Activated CD8-positive, alpha-beta memory T cell treated with anti-CD3 and anti-CD28 coated beads for 24 hours (primary cell): ENCODE data around the gene ANK3.
"Not testable (repeated sequence)": the region's sequence is repeated elsewhere in the genome, so short reads cannot be mapped to it uniquely, and the experiment has no call there.

Experiments used
- DNase-seq: peaks from one replicate; pipeline ENCODE4 v3.0.0-alpha.2; 2020

Gene ANK3

DNA sequence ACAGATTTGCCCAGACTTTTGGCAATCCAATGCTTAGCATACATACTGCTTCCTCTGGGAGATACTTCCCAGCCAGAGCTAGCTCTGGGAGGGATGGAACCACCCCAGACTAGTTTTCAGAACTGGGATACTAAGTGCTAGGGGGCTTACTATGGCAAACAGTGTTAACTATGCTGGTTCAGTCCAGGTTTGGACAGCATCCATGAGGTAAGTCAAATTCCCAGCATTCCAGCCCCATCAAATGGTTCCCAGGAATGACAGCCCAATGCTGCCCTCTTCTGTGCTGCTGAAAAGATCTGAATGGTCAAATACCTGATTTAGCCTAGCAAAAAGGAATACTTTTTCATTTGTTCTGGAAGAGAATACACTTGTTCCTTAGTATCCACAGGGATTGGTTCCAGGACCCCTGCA is 341.6 kb downstream of the ANK3 start:
- no peak for DNase-seq

DNA sequence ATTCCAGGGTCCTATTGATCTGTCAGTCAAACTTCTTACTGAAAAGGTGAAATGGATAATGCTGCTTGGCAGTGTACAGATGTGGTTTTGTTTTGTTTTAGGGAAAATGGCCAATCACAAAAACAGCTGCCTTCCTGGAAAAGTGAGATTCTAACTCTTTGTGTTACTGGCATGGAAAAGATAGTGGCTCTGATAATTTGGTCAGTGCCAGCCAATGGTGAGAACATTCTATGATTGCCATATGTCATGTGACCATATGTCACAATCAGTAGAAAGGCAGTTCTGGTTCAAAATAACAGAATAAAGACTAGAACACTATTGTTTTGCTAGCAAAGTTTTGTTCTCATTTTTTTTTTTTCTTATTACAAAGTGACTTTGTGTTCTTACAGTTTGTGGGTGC is 344.1 kb downstream of the ANK3 start:
- DNase-seq = no peak

DNA sequence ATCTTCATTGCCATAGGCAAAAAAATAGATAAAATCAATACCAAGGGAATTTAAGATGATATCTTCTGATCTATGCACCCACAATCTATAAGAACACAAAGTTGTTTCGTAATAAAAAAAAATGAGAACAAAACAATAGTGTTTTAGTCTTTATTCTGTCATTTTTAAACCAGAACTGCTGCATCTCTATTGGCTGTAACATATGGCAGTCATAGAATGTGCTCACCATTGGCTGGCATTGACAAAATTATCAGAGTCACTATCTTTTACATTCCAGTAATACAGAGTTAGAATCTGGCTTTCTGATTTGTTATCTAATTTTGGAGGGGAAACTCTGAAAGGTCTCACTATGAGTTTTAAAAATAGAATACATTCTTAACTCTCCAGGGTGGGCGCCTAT is 344.7 kb downstream of the ANK3 start:
- DNase-seq = no peak

DNA sequence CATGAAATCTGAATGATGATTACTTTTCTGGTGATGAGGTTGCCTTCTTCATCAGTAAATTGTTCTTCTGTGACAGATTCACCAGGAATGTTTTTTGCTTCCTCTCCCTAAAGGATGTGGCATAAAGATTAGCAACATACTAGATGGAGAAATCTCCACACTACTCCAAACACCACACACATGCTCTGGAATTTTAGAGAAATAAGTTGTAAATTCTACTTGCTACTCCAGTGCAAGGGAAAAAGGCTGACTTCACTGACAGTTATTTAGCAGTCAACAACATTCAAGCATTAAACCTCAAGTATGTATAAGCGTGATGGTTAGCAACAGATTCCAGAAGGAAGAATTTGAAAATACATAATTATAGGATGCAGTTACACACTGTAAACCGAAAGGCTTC is 345.4 kb downstream of the ANK3 start:
- DNase-seq = no peak

DNA sequence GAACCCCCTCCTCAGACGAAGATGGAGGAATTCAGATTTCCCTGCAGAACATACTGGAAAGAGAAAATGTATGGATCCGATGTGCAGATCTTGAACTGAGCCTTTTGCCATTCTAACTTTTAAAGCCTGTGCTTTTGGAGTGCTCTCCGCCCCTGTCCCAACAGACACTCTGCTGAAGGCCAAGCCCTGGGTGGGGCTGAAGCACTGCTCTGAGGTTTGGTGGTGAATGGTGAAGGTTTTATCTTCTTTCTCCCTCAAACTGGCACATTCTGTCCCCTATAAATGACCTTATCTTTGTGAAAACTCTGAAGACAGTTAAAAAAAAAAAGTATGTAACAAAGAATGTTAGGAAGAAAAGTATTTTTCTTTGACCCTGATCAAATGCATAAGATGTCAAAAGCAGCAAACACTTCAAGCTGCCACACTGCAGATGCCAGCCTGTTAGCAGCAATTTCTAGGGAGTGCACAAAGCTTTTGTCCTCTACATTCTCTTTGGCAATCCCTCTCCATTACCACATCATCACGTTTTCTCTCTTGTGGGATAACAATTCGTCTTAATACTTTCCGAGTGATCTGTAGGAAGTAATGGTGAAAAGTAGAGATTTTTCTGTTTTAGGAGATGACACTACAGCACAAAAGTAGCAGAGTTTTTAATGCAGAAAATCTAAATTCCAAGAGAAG is 346.0 kb downstream of the ANK3 start:
- no peak for DNase-seq

DNA sequence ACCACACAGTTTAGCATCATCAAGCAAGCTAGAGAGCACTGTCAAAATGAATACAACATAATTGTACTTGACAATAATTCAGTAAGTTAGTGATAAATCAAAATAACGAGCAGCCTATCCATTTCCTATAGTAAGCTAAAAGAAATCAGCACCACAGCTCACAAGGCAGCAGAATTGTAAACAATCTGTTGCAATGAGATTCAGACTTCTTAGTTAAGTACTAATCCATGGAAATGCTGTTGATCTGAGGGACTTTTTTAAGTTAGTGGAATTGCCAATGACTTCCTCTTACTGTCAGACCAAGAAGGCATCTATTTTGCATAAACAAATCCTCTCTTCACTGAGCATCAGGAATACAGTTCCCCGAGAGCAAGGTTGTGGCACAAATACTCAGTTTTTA is 346.8 kb downstream of the ANK3 start:
- DNase-seq = no peak

DNA sequence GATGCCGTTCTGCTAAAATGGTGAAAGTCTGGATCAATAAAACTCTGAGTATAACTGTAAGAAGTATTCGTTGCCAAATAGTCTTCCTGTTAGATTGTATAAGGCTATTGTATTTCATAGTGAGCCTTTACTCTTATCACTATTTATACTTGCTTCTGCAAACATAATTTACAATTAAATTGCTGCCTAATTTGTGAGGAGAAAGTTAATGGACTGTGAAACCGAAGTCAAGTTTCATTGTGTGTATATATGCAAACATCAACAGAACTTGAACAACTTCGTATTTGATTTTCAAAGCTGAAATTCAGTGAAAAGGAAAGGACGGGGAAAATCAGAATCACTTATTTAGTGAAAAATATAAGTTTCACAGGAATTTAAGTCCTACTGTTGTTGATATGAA is 347.4 kb downstream of the ANK3 start:
- DNase-seq = no peak

DNA sequence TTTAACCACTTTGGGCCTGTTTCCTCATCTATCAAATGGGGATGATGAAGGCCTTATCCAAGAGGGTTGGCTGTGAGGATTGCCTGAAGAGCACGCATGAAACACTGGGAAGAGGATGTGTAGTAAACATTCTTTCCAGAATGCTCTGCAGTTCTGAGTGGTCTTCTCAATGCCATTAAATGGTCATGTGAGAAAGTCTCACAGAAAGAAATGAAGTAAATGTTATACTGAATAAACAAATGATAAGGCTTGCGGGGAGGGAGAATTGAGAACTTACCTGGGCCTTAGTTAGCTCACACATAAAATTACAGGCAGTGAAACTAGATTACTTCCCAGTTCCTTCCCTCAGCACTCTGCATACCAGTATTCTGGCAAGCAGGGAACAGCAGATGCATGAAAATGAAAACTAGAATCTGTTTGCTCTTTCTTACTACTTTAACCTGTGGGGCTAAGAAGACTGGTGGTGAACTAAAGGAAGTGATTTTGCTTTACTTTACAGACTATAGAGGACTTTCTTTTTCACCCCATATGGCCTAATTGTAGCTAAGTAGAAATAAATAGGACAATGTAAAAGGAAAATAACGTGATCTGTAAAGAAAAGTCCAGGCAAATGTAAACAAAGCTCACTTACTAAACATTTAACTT is 348.1 kb downstream of the ANK3 start:
- no peak for DNase-seq

DNA sequence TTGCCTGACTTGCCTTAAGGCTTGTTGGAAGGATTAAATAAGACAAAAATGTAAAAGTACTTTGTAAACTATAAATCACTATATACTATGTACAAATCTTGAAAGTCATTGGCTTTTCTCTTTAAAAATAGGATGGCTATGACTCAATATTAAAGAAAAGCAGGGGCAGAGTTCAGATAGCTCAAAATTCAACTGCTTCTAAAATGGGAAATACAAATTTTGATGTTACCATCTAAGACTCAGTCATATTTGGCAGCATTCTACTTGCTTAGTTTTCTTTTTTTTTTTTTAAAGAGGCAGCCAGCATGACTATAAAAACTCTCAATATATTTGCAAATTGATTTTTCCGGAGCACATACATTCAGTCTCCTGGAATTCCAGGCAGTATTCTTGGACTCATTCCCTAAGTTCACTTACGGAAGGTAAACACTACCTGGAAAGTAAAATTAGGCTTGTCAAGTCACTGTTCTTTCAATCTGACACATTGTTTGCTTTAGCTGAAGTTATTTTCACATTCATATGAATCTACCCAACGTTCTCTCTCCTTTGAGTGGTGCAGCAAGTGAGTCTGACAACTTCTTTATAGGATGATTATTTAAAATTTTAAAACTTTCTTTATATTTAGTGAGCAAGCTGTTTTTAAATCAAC is 349.5 kb downstream of the ANK3 start:
- DNase-seq = no peak

DNA sequence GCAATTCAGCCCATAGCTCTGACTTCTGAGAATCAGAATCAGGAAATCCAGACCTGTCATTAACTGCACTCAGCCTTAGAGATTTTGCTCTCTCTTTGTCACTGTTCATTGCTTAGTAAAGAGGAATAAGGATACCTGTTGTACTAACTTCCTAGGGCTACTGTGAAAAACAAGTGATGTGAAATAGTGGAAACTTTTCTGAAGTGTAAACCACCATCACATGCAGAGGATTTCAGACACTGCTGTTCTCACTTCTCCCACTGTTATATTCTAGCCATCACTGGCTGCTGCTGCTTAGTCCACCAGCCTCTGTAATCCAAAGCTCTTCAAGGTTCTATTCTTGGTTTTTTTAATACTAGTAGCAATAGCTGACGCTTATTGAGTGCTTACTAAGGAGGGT is 353.7 kb downstream of the ANK3 start:
- DNase-seq = no peak

DNA sequence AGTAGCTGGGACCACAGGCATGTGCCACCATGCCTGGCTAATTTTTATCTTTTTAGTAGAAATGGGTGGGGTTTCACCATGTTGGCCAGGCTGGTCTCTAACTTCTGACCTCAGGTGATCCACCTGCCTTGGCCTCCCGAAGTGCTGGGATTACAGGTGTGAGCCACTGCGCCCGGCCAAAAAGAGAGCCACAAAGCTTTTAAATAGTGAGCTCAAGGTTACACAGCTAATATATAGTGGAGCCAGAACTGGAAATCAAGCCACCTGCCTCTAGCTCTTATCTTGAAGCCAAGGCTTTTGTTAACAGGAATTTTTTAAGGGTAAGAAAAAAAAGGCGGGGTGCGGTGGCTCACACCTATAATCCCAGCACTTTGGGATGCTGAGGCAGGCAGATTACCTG is 354.3 kb downstream of the ANK3 start:
- not testable (repeated sequence) for DNase-seq

DNA sequence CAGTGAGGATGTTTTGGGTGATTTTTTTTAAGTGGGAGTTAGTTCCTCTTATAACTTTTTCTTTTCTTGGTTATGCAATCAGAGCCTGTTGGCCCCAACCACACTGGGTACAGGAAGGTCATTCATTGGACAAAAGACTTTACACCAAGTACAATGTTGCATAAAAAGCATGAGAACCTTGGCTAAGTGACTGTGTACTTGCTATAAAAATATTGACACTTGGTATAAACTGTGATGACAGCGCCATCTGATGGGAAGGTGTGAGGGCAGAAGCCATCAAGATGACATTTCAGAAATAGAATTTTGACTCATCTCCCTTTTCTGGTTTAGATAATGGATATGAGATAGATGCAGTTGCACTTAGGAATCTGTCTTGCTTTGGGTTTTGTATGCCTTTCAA is 357.0 kb downstream of the ANK3 start:
- no peak for DNase-seq

DNA sequence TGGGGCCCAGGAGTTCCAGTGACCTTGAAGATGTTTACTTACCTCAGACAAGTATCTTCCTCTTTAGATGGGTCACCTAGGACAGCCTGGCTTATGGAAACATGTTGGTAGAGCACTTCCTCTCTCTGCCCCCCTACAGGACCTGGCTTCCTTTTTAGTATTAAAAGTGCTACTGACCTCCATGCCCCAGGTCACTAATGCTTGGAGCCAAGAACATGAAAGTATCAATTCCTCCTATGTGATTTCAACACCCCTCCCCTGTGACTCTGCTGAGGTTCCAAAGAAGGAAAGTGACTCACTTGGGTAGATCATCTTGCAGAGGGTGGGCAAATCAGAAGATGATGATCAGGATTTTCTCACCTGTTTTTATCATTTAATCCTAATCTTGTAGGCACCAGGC is 358.0 kb downstream of the ANK3 start:
- DNase-seq = no peak

DNA sequence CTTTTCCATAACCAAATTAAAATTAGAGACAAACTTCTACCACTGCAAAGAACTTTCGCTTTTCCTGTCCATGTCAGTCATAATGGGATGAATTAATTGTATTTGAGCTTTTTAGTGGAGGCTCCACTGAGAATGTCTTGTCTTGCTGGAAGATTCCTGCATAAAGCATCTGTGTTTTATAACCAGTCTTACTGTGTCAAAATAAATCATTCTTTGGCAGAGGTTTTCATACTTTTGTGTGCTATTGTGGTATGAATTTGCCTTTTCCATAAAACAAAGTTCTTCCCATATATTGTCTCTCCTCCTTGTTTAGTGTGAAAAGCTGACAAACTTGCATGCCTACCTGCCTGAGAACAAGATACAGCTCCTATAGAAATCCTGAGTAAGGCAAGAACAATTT is 358.5 kb downstream of the ANK3 start:
- DNase-seq = no peak

DNA sequence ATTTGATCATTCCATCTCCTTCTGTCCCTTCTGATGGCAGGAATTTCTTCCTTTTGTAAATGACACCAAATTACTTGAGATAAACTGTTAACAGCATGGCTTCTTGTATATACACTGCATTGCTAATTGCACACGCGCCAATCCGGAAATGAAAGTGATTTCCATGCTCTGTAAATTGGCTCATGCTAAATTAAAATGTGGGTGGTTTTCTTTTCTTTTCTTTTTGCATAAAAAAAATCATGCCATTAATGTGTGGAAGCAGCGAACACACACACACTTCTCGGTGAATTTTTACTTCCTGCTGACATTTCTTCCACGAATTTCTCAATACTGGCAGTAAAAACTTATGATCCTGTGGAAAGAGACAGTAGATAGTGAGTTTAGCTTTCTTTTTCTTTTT is 360.2 kb downstream of the ANK3 start:
- DNase-seq = no peak

DNA sequence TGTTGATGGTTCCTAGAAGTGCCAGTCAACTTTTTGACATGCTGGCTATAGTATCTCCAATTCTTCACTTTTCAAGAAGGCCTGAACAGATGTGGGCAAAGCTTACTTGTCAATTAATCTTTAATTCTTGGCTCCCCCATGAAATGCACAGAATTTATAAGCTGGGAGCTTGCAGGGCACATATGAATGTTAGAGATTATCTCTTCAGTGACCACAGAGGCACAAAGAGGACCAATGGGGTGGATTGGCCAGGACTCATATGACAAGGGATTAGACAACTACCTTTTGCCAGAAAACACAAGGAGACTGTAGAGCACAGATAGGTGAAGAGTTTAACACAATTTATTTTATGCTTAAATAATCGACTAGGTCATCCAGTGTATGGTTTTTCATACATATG is 361.6 kb downstream of the ANK3 start:
- DNase-seq = no peak

DNA sequence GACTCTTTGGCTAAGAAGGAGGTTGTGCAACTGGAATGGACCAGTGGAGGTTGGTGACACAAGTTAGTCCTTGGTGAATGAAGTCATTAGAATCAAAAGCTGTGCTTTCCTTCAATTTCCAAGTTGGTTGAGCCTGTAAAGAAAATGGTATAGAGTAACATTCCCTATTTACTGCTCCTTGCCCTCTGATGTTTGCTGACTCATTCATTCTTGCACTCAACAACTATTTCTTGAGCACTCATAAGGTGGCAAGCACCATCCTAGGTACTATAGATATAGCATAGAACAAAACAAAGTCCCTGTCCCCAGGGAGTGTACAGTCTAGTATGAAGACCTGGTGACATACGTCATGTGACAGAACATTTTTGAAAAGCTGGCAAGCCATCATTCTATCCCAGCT is 364.4 kb downstream of the ANK3 start:
- DNase-seq = no peak

DNA sequence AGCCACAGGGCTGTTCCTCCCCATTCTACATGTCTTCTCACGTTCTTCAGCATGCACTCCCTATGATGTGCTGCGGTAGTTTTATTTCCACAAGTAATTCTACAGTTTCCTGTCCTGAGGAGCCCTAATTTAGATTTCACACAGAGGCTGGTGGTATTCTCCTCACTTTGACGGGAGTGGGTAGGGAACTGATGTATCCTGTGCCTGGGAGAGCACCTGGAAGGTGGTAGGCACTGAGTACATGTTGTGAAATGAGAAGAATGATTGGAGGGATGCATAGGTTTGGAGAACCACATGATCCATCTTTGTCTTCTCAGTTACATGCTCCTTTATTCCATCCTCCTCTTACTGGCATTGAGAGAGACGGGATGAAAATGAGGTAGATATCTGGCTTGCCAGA is 365.2 kb downstream of the ANK3 start:
- DNase-seq = no peak

DNA sequence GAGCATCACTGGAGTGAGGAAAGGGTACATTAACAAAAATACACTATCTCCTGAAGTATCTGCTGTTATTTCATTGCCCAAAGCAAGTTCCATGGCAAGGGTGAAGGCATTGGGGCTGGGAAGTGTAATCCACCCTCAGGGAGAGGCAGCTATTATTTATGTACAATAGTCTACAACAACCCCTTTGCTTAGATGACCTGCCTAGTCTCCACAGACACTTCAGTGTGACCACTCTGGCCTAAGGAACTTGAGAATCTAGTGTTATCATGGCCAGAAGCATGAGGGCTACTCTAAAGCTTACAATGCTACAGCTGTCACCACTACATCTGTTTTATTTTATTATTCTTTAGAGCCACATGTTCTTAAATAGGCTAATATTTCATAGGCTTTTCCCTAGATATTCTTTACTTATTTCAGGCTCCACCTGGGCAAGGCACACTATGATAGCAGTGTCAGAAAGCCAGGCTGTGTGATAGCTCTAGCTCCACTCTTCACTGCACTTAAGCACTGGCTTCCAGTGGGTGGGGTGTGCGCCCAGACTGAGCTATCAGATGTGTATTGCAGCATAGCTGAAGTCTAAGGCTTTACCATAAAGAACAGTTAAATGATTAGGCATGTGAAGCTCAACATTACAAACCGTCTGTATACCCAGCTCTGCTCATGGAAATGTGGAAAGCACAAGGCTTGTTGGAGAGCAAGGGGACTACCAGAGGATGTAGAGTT is 366.4 kb downstream of the ANK3 start:
- DNase-seq = no peak

DNA sequence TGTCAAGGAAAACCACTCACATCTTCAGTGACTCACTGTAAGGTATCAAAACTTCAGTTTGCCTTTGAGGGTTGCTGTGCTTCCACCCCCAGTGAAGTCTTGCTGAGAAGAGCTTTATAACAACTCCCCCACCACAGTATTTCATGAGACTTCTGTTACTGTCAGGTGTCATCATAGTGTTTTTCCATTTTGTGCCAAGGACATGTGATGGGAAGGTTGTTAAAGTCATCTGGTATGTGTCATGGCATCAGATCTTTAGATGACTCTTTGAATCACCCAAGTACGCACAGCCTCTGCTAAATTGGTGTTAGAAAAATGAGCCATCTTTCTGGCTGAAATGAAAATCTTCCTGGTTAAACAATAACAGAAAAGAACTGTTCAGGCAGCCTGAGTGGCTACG is 368.3 kb downstream of the ANK3 start:
- no peak for DNase-seq

DNA sequence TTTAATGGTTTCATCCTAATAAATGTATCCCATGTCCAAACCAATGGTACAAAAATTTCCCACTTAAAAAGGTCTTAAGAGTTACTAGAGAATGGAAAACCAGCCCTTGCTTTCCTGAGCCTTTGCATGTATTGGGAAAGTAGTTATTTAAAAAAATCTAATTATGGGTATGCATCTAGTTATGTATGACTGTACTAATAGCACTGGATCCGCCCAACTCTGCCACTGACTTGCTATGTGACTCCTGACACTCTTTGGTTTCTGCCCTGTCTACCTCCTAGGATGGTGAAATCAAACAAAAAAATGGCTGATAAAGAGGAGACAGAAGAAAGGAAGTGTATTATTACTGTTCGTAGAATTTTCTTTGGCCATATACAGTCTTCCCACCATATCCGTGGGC is 372.9 kb downstream of the ANK3 start:
- no peak for DNase-seq

DNA sequence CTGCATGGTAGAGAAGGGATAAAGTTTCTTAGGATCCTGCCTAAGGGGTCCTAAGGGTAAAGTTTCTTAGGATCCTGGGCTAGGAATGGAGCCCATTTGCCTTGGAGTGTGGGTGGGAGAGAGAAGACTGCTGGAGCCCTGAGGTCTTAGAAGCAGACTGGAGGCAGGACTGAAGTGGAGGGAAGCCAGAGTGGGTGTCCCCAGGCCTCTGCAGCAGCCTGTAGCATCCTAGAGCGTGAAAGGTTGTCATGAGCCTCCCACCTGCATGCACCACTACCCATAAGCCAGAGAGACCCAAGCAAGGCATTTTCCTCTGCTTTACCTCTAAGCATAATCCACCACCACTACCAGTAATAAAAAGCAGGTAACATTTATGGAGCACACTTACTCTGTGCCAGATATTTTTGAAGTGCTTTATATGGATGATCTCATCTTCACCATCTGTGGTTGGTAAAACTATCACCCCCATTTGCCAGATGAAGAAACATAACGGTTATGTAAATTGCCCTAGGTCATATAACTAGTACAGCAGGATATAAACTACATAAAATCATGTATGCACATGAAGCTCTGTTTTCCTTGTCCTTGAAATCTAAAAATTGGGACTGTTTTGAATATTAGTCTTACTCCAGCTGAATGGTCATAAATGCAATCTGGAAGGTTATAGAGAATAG is 379.8 kb downstream of the ANK3 start:
- DNase-seq = no peak

DNA sequence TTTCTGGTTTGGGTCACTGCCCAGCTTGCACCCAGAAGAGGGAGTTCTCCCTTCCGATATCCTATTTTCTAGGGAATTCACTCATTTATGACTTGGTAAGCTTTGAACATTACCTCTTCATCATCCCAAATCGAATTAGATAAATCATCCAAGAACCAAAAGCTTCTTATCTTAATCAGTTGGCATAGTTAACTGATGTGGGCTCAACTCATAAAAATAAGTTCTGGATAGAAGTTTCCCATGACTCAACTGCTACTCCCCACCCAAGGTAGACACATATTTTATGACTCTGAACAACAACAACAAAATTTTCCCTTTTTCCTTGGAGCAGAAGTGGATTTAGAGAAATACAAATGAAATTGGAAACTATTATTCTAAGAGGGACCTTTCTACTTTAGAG is 380.4 kb downstream of the ANK3 start:
- DNase-seq = no peak
